ENCODE data around the gene UBXN4. TPM values are rescaled to one million over a fixed set of nuclear protein-coding genes. Genes with fewer than 3 reads are reported as not detected.
A peak's percentile ranks its signal among the peaks of the same experiment; 100 is the strongest.

The UBXN4 gene
- total RNA-seq, 1 experiment from 2014 or later = 65.4 TPM

DNA sequence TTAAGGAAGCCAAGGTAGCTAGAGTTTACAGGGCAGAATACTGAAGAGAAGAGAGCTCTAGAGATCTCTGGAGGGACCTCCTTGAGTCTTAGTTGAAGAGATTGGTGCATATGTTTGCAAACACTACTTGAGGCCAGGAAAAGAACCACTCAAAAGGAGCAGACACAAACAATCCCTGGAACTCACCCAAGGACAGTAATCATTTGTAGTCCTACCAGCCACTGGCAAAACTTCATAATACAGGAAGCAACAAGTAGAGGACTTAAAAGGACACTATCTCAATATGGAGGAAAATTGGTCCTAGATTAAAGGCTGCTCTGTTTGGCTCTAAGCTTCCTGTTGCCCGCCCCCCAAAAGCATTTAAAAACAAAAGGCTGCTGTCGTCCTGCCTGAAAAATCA lies 46.9 kb upstream of the UBXN4 start:
- no peak overlapping the region for H2BK15ac ChIP-seq (ENCODE audit: low read depth, low read length)
- Mint-ChIP-seq H3K4me3 (no peak overlapping the region), H3K27me3 (ENCODE audit: low read depth) (no peaks in the 10 kb centered on the region), H3K36me3 (ENCODE audit: insufficient read depth in 1 of 3, low read depth in 3 of 3) (peaks cover 6 to 18% (median 14%) of the 10 kb centered on the region in 3 experiments; a peak in 6 of 7 replicates), H3K9me3 (no peaks in the 10 kb centered on the region), H3K4me1 (no peaks in the 10 kb centered on the region), H3K27ac (peak overlapping the region; percentile 11 to 62 (median 44); a peak in 2 of 7 replicates)
- H2BK120ac ChIP-seq (ENCODE audit: low read depth, low read length, poor library complexity, severe bottlenecking) = no peak overlapping the region
- no peak overlapping the region for H3K56ac ChIP-seq (ENCODE audit: insufficient read length, low read depth, low read length)
- H3K79me2 ChIP-seq (ENCODE audit: insufficient read depth, low read length) = no peaks in the 10 kb centered on the region
- H4K20me1 ChIP-seq (ENCODE audit: control insufficient read depth, insufficient read depth, insufficient read length) = no peaks in the 10 kb centered on the region
- TF ChIP-seq, protein P1, sequence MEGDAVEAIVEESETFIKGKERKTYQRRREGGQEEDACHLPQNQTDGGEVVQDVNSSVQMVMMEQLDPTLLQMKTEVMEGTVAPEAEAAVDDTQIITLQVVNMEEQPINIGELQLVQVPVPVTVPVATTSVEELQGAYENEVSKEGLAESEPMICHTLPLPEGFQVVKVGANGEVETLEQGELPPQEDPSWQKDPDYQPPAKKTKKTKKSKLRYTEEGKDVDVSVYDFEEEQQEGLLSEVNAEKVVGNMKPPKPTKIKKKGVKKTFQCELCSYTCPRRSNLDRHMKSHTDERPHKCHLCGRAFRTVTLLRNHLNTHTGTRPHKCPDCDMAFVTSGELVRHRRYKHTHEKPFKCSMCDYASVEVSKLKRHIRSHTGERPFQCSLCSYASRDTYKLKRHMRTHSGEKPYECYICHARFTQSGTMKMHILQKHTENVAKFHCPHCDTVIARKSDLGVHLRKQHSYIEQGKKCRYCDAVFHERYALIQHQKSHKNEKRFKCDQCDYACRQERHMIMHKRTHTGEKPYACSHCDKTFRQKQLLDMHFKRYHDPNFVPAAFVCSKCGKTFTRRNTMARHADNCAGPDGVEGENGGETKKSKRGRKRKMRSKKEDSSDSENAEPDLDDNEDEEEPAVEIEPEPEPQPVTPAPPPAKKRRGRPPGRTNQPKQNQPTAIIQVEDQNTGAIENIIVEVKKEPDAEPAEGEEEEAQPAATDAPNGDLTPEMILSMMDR (conservative IDR thresholded peaks at IDR 0.05) = no peak
- no peak overlapping the region for H3T11ph ChIP-seq (ENCODE audit: low read length)
- H2BK12ac ChIP-seq (ENCODE audit: insufficient read length, low read depth, low read length) = no peak overlapping the region
- H3K23me2 ChIP-seq (ENCODE audit: insufficient read length, low read depth, low read length, poor library complexity, severe bottlenecking) = no peaks in the 10 kb centered on the region
- no peak overlapping the region for H3K27ac ChIP-seq (ENCODE audit: insufficient read length, low read depth, low read length)
- no peak overlapping the region for H2AFZ ChIP-seq (ENCODE audit: low read length)
- no peak overlapping the region for H3K4ac ChIP-seq (ENCODE audit: low read depth, low read length)
- H4K8ac ChIP-seq (replicated peaks; ENCODE audit: insufficient read length, low read depth, low read length) = no peak overlapping the region
- H3K14ac ChIP-seq (ENCODE audit: insufficient read depth, low read length) = no peak overlapping the region
- no CpG with 5 or more reads among the region's 2 CpGs for WGBS (ENCODE audit: extremely low coverage, insufficient read length, low lambda C conversion rate)
- no peak overlapping the region for H4K5ac ChIP-seq (ENCODE audit: insufficient read length, low read depth, low read length)
- H3K4me1 ChIP-seq (ENCODE audit: insufficient read depth, low read length) = no peaks in the 10 kb centered on the region
- H2BK20ac ChIP-seq (ENCODE audit: low read depth, low read length, poor library complexity, severe bottlenecking) = no peak overlapping the region
- H3K79me1 ChIP-seq (ENCODE audit: insufficient read depth, low read depth, low read length, poor library complexity, severe bottlenecking) = no peaks in the 10 kb centered on the region
- H2AK5ac ChIP-seq (ENCODE audit: insufficient read length, low read length) = no peak overlapping the region
- no peaks in the 10 kb centered on the region for H3K27me3 ChIP-seq (ENCODE audit: insufficient read depth, low read length)
- H3K23ac ChIP-seq (ENCODE audit: insufficient read length, low read depth, low read length) = no peak overlapping the region
- no peaks in the 10 kb centered on the region for H3K9me3 ChIP-seq (ENCODE audit: control insufficient read depth, low read depth, low read length)
- DNase-seq = no peak
- no peak overlapping the region for H3K18ac ChIP-seq (ENCODE audit: insufficient read length, low read depth, low read length)
- H3K4me2 ChIP-seq (ENCODE audit: insufficient read depth, insufficient read length, low read length) = no peak overlapping the region
- H3K9ac ChIP-seq (ENCODE audit: extremely low read depth, insufficient read length, low read length) = no peak overlapping the region
- H4K91ac ChIP-seq (ENCODE audit: insufficient read length, low read depth, low read length) = no peak overlapping the region
- no peak overlapping the region for H2BK5ac ChIP-seq (ENCODE audit: insufficient read length, low read length)

Measured in H9 (cell line).